Measurements from ENCODE around the gene ZSWIM8.

The ZSWIM8 gene

DNA sequence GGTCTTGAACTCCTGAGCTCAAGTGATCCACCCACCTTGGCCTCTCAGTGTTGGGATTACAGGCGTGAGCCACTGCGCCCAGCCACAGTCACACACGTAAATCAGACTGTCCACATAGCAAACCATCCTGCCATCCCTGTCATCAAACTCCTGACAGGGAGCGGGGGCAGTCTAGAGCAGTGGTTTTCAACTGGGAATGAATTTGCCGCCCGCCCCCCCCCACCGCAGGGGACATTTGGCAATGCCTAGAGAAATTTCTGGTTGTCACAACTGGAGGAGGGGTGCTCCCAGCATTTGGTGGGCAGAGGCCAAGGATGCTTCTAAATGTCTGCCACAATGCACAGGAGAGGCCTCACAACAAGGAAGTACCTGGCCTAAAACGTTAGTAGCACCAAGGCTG, 64.8 kb downstream of the ZSWIM8 start:
- TF ChIP-seq, protein P1, sequence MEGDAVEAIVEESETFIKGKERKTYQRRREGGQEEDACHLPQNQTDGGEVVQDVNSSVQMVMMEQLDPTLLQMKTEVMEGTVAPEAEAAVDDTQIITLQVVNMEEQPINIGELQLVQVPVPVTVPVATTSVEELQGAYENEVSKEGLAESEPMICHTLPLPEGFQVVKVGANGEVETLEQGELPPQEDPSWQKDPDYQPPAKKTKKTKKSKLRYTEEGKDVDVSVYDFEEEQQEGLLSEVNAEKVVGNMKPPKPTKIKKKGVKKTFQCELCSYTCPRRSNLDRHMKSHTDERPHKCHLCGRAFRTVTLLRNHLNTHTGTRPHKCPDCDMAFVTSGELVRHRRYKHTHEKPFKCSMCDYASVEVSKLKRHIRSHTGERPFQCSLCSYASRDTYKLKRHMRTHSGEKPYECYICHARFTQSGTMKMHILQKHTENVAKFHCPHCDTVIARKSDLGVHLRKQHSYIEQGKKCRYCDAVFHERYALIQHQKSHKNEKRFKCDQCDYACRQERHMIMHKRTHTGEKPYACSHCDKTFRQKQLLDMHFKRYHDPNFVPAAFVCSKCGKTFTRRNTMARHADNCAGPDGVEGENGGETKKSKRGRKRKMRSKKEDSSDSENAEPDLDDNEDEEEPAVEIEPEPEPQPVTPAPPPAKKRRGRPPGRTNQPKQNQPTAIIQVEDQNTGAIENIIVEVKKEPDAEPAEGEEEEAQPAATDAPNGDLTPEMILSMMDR (IDR thresholded peaks at IDR 0.05; ENCODE audit: borderline replicate concordance, control extremely low read depth, extremely low read depth, insufficient read depth, missing control alignments) = no peak
- no peak for DNase-seq (ENCODE audit: low spot score)
- in situ Hi-C loops (cut with MboI; ENCODE audit: low sequenced_read_pairs, unreplicated experiment) = no loop called here

DNA sequence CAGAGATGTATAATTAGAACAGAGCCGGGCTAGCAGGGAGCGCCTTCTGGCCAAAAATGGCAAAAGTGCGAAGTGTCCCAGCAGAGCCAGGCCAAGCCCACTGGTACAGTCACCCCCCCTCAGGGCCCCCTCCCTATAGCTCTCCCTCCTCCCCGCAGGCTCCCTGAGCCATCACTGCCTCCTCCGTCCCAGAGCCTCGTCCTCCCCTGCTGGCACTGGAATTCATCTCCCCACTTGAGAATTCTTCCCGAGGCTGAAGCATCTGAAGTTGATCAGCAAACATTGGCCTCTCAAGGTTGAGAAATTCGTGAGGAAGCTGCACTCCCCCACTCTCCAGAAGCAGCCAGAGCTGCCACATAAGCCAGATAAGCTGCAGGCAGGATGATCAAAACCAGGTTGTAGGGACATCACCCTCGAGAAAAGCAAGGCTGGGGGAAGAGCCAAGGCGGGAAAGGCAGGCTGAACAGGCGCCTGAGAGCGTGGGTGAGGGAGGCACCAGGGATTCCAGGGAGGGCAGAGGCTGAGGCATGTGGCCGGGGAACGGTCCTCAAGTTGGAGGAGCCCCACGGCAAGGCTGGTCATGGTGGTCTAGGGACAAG, 65.6 kb downstream of the ZSWIM8 start:
- no peak for DNase-seq (ENCODE audit: low spot score)
- TF ChIP-seq, protein P1 (IDR thresholded peaks at IDR 0.05; ENCODE audit: borderline replicate concordance, control extremely low read depth, extremely low read depth, insufficient read depth, missing control alignments) = no peak
- in situ Hi-C loops (cut with MboI; ENCODE audit: low sequenced_read_pairs, unreplicated experiment) = no loop called here
